Esophagus squamous epithelium (tissue), 4 donors: ENCODE measurements around the gene UACA.

ENCODE experiments used
- POLR2A ChIP-seq, 4 donors: fragments of 450-650 bp; IDR thresholded peaks; one replicate each; pipeline ENCODE4 v1.6.1; 2017; ENCODE audit warnings: antibody characterized with exemption in 4 of 4, mild to moderate bottlenecking in 4 of 4, moderate library complexity in 3 of 4
- TF ChIP-seq, protein P1 (sequence below), 6 experiments: fragments of 450-650 bp in 4 of 6; fragments of 200-600 bp in 2 of 6; sonication (generic) in 2 of 6; IDR thresholded peaks; one replicate each; pipeline ENCODE4 v1.5.1; 2016 to 2019; ENCODE audit warnings: antibody characterized with exemption in 6 of 6, mild to moderate bottlenecking in 4 of 6, moderate library complexity in 4 of 6

DNA sequence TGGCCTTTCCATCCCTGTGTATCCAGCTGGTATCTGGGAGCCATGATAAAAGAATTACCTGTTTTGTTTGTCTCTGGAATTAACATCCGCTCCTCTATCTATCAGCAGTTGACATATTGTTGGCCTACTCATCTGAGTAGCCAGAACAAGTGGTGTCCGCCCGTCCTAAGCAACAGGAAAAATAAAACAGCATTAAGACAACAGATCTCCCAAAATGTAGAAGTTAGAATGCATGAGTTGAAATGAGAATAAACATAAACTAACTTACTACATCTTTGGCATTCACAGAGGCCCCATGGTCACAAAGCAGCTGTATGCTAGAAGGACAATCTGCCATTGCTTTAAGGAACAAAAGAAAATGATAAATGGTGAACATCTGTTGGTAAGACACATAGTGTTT is 75.9 kb downstream of the UACA start:
- TF ChIP-seq, protein P1, sequence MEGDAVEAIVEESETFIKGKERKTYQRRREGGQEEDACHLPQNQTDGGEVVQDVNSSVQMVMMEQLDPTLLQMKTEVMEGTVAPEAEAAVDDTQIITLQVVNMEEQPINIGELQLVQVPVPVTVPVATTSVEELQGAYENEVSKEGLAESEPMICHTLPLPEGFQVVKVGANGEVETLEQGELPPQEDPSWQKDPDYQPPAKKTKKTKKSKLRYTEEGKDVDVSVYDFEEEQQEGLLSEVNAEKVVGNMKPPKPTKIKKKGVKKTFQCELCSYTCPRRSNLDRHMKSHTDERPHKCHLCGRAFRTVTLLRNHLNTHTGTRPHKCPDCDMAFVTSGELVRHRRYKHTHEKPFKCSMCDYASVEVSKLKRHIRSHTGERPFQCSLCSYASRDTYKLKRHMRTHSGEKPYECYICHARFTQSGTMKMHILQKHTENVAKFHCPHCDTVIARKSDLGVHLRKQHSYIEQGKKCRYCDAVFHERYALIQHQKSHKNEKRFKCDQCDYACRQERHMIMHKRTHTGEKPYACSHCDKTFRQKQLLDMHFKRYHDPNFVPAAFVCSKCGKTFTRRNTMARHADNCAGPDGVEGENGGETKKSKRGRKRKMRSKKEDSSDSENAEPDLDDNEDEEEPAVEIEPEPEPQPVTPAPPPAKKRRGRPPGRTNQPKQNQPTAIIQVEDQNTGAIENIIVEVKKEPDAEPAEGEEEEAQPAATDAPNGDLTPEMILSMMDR (IDR thresholded peaks at IDR 0.05), result no peak
- no peak for TF ChIP-seq POLR2A (IDR thresholded peaks at IDR 0.05)
